GM19468 (cell line): ENCODE results near the gene NEUROD2.

Experiments
- ATAC-seq: cut with Tn5 transposase; IDR thresholded peaks from one replicate; pipeline ENCODE4 v1.9.1; 2021; ENCODE audit warnings: mild to moderate bottlenecking, moderate library complexity, moderate number of reproducible peaks; ENCODE audit not compliant: unreplicated experiment; ENCODE audit errors: extremely low read depth

NEUROD2 gene

GRCh38 chr17:39605492-39606433, 2.0 kb downstream of the NEUROD2 start:
- ATAC-seq: no peak

- ATAC-seq: no peak
Measured at GRCh38 chr17:39604911-39605491, 2.7 kb downstream of the NEUROD2 start.

- ATAC-seq: no peak
Measured at GRCh38 chr17:39603304-39604016, 4.3 kb downstream of the NEUROD2 start.

GRCh38 chr17:39602533-39603303, 5.0 kb downstream of the NEUROD2 start:
- no peak for ATAC-seq

GRCh38 chr17:39601758-39602532, 5.8 kb downstream of the NEUROD2 start:
- ATAC-seq: no peak

GRCh38 chr17:39600997-39601597, 6.6 kb downstream of the NEUROD2 start:
- ATAC-seq: no peak

- ATAC-seq: no peak
Measured at GRCh38 chr17:39600288-39600996, 7.3 kb downstream of the NEUROD2 start.

- ATAC-seq: no peak
Measured at GRCh38 chr17:39599665-39600231, 8.0 kb downstream of the NEUROD2 start.

- no peak for ATAC-seq
Measured at GRCh38 chr17:39599004-39599664, 8.6 kb downstream of the NEUROD2 start.

GRCh38 chr17:39598630-39599003, 9.1 kb downstream of the NEUROD2 start:
- ATAC-seq: no peak

- no peak for ATAC-seq
Measured at GRCh38 chr17:39598047-39598481, 9.7 kb downstream of the NEUROD2 start.

GRCh38 chr17:39597372-39598046, 10.2 kb downstream of the NEUROD2 start:
- ATAC-seq: no peak

GRCh38 chr17:39596543-39597267, 11.0 kb downstream of the NEUROD2 start:
- ATAC-seq: no peak

- ATAC-seq: no peak
Measured at GRCh38 chr17:39595928-39596510, 11.7 kb downstream of the NEUROD2 start.

GRCh38 chr17:39595294-39595693, 12.4 kb downstream of the NEUROD2 start:
- ATAC-seq: no peak

GRCh38 chr17:39593371-39593770, 14.3 kb downstream of the NEUROD2 start:
- no peak for ATAC-seq
